ENCODE data around the gene IQSEC2.

IQSEC2 gene

DNA sequence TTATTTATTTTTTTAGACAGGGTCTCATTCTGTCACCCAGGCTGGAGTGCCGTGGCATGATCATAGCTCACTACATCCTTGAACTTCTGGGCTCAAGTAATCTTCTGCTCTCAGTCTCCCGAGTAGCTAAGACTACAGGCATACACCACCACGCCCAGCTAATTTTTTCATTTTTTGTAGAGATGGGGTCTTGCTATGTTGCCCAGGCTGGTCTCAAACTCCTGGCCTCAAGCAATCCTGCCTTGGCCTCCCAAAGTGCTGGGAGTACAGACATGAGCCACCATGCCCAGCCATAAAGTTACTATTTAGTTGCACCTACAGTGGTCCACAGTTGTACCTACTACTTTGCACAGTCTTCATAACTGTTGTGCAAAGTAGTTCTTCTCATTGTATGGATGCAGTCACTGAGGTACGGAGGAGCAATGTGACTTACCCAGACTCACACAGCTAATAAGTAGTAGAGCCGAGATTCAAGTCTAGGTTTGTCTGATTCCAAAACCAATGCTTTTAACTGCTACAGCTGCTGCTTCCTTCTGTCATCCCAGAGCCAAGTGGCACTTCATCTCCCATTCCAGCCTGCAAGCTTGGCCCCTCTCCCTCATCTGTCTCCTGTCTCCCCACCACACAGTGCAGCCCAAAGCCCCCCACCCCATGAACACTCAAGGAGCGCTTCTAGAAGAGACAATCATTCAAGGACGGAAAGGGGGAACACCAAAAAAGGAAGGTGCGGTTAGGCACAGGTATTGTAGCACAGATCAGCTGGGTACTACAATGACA, 24.0 kb upstream of the IQSEC2 start:
- no peak for DNase-seq

DNA sequence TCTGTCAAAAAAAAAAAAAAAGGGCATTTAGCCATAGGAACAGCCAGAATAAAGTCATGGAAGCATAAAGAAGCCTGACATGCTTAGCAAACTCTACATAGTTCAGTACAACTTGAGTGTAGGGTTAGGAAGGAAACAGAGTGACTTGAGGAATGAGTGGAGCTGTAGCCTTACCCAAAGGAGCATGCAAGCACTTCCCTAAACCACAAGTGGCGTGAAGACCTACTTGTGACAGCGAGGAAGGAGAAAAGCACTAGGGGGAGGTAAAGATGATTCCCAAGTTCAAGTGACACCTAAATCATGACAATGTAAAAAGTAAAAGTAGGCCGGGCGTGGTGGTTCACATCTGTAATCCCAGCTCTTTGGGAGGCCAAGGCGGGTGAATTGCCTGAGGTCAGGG, 21.8 kb upstream of the IQSEC2 start:
- no peak for DNase-seq

DNA sequence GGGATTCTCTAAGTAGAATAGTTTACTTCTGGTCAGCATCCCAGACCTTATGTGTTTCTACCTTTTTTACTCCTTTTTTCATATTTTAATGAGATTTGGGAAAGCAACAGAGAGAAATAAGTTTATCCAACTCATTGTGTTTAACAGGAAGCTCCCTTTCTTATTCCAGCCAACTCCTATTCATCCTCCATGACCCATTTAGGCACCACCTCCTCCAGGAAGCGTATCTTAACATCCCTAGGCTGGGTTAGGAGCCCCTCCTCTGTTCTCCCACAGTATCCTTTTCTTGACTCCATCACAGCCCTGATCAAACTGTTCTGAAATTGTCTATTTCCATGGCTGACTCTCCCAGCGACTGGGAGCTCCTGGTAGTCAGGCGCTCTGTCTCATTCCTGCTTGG, 18.8 kb upstream of the IQSEC2 start:
- DNase-seq: no peak

DNA sequence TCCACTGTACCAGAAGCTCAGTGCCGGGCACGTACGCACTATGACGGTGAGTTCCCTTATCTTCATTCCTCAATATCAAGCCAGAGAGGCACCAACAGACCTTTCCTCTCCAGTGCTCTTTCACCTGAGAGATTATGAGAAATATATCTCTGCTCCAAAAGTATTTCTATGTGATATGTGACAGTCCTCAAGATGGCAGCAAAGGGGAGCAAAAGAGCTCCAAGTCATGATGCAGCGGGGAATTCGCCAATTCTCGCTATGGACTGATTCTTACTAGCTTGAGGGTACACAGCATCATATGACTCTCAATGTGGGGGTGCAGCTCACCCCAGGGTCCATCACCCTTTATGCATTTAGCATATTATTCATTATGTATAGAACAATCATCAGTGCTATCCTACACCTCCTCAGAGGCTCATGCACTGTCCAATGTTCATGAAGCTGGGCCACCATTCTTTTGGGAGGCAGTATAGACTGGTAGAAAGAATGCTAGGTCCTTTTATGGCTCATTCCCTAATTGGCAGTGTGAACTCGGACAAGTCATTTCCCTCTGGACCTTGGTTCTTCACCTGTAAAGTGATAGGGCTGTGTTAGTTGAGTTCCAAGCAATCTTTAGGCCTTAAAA, 12.8 kb upstream of the IQSEC2 start:
- no peak for DNase-seq

DNA sequence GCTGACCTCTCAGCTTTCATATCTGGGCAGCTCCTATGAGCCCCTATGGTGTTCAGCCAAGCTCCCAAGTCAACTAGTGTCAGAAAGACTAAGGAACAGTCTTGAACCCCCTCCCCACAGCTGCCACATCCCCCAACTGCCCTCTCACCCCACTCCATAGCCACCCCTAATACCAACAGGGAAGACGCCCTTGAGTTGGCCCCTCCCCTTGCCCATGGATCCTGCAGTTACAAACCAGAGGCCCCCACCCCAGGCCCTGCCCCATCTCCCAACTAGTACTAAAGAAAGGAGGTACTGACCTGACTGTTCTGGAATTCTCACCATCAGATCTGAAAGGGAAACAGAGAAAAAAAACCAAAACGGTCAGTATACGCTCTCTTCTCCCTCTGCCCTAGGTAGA, 10.2 kb upstream of the IQSEC2 start:
- DNase-seq: no peak

DNA sequence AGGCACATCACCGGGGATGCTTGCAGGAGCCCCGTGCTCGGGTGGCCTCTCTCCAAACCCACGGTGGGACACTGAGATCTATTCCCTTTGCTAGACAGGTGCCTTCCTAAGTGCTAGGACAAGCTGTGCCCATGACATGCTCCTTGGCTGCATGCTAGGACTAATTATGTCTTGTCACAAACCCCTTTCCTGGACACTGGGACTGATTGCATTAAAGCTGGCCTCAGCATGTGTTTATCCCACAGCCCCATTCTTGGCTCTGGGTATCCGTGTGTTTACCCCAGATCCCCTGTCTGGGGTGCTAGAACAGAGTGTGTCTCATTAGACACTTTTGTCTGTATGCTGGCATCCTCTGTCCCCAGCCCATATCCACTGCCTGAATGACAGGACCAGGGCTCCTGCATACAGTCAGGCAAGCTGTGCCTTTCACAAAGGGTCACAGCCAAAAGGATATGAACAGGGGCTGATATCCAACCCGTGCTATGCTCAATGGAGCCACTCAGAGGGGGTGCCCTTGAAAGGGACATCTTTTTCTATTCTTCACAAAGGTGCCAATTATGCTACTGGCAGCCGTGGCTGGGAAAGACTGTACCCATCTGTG, 9.2 kb upstream of the IQSEC2 start:
- DNase-seq: no peak

DNA sequence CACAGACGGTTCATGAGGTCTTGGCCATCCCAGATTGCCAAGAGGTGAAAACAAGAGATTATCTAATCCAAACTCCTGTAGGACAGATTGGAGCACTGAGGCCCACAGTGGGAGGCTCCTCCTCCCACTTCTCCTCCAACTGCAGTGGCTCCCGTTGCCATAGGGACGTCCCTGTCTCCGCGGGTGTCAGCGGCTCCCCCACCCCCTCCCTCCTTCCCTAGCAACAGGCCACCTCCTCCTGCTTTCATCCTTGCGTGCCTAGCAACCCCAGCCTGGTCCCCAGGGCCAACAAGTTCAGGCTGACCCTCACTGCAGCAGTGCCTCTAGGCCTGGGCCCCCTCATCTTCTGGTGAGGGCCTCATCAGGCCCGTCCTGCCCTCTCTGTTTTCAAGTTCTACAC, 6.8 kb upstream of the IQSEC2 start:
- DNase-seq: no peak

DNA sequence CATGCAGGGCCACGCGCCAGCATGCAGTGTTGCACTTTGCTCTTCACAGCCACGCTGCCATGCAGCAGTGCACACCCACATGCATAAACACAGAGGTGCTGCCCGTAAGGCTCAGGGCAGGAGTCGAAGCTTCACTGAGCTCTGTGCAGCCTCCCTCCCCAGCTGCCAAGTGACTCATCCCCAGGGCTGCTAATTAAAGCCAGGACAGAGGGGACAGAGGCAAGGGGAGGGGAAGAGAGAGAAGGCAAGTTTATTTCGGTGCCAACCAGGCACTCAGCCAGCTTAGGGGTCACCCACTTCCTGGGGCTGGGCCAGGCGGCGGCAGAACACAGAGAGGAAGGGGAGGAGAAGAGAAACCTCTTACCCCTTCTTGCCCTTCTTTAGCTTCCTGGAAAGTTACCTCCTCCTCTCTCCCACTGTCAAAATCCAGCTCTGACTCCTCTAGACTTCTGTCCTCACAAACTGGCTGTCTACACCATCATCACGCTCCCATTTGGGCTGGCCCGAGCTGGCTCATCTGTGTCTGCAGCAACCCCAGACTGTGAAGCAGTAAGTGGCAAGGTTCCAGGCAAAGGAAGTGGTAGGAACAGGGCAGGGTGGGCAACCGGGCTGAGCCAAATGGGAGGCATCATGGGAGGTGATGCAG, 6.2 kb upstream of the IQSEC2 start:
- no peak for DNase-seq

DNA sequence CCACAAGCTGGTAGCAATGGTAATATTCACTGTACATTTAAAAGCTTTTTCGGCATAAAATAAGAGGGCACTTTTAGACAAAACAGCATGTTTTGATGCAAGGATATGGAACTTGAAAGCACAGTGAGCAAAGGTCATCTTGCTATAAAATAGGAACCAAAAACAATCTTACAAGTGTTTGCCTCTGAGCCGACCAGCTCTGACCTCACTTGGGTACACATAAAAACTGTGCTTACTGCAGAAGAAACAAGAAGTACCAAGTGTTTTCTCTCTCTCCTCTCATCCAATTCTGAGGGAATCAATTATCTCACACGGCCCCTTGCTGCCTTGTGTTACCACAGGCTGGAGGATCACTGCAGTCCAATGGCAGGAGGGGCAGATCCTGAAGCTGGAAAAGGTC, 4.8 kb upstream of the IQSEC2 start:
- DNase-seq: no peak

DNA sequence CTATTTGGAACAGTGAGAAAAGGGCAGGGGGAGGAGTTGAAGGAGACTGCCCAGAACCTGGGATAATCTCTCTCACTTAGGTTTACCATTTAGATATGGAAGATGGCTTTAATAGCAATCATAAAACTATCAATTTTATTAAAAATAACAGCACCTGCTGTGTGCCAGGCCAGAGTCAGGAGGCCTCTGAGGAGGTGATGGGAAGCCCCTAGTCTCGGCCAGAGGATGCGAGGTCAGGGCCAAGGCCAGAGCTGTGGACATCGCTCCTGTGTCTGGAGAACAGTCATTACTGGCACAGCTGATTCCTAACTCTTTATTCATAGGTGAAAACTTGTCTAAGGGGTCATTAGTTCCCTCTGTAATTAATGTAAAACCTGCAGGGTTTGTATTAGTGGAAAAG, 4.2 kb upstream of the IQSEC2 start:
- DNase-seq: no peak

DNA sequence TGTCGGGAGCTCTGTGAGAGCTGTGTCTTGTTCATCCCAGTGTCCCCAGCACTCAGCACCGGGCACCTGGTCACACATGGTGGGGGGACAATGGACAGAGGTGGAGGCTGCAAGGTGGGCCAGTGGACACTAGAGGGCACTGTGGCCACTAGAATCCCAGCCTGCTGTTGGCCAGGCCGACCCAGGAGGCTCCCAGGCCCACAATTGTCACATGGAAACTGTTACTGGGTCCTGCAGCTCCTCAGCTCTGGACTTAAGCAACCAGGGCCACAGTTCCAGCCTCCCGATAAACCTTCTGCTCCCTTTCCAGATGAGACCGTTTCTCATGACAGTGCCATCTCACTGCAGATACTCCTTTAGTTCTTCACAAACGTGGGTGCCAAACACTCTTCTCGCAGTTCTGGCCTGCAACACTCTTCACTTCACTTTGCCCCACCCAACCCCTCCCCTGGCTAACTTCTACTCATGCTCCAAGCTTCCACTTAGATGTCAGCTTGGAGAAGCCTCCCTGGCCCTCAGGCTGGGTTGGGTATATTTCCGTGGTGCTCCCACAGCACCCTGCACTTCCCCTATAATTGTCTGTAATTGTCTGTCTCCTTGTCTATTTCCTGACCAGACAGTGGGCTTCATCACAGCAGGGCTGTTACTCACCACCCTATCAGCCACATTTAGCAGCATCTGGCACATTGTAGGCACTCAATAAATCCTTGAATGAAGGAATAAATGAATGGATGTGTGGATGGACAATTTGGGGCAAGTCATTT, 3.5 kb upstream of the IQSEC2 start:
- no peak for DNase-seq

DNA sequence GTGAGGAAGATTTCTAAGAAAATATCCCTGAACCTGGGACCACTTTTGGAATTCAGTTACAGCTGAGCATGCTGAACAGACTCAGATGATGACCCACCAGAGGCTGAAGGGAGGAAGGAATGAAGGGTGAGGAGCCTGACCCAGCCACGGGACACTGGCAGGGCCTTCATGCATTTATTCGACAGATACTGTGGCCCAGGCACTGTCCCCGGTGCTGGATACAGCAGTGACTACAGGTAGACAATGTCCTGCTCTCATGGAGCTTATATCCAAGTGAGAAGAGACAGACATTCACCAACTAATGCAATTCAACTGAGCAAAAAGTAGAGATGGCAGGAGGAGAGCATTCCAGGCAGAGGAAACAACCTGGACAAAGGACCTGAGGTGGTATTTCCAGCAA, 2.2 kb upstream of the IQSEC2 start:
- DNase-seq: no peak

DNA sequence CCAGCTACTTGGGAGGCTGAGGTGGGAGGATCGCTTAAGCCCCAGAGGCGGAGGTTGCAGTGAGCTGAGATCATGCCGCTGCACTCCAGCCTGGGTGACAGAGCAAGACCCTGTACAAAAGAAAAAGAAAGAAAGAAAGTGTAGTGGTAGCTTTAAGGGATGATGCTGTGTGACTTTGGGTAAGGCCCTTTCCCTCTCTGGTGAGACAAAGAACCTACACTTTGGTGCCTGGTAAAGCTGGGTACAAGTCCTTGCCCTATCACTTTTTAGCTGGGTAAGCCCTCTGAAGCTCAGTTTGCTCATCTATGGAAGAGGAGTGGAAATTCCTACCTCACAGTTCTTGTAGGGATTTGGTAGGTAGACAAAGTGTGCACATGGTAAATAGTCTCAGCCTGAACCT, 1.7 kb upstream of the IQSEC2 start:
- DNase-seq: no peak

DNA sequence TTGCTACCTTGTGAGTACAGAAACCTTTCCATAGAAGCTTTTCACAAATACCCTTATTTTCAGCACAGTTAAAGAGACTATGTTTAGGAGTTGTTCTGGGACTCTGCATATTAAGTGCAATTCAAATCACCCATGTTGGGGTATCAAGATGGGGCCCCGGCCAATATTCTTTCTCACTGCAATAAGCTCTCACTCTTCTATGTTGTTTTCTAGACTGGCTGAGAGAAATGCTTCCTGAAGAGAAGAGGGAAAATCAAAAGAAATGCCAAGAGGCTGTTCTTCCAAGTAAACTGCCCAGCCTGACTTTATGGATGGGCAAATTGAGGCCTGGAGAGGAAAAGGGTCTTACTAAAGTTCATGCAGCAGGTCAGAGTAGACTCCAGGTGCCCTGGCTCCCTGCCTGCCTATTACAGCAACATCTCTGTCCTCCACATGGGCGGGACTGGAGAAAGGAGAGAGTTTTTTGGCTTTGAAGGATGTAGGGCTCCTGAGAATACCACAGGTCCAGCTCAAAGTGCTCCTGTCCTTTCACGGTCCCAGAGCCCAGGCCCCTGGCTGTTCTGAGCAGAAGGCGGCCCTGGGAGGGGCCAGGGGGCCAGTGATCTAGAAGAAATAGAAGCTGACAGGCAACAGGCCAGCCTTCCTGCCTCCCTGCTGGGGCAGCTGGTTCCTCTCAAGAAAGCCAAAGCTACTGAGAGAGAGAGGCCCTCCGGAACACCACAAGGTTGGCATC, 745 bp upstream of the IQSEC2 start:
- DNase-seq: no peak

DNA sequence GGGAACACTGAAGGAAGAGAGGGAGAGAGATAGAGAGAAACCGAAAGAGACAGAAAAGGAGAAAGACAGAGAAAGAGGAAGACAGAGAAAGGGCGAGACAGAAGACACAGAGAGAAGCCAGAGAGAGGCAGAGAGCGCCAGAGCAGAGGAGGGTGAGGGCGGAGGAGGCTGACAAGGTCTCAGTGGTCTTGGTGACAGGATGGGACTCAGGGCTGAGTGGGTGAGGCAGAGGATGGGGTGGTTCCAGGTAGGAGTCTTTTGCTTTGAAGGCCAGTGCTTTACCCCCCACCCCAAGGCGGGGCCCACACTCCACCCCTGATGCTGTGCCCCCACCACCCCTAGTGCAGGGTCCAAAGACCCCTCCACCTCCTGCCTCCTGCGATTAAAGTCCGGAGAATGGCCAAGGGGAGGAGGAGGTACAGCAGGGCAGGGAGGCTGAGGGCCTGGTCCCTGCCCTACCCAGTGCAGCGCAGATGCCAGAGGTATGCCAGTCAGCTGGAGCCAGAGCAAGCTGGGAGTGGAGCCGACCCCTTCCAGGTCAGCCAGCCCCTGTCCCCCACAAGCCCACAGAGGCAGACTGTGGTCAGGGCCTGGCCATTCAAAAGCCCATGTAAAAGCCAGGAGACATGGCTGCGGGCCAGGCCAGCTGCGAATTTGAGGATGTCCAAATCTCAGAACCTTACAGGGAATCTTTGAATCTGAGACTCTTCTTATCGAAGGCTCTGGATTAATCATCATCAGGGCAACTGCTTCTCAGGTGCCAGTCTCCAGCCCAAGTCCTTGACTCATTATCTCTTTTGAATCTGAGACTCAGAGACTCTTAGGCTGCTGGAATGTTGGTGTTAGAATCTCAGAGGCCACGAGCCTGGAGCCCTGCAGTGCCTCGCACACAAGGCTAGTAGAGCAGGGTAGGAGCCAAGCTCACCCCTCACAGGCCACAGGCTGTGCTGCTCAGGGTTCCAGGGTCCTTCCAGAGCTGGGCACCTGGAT, 758 bp downstream of the IQSEC2 start:
- DNase-seq: no peak

DNA sequence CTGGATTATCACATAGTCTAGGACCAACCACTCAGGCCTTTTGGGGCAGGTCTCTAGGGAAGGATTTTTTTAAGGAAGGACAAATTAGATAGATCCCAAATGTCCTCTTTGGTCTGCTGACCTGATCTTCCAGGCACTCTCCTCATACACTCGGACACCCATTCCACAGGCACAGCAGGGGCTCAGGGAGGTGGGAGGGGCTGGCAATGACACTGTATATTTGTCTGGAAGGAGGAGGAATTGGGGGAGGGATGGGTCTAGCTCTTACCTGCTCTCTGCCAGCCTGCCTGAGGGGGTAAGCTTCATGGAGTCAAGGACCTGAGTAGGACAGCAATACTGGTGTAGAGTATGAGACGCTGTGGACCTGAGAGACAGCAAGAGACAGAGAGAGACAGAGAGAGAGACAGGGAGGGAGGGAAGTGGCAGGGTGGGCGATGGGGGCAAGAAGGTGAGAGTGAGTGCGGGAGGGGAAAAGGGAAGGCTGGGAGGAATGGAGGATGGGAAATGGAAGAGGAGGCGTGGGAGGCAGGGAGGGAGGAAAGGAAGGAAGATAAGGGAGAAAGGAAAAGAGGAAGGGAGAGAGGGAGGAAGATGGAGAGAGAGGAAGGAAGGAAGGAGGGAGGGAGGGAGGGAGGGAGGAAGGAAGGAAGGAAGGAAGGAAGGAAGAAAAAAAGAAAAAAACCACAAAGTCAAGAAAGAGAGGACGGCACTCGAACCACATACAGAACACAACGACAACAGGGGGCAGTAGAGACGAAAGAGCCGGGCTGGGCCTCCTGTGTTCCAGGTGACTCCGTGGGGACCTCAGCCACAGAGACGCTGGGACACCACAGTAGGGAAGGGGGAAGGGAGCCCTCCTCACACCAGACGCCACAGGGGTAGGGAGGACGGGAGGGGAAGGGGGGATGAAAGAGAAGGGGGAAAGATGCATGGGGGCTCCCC, 1.8 kb downstream of the IQSEC2 start:
- no peak for DNase-seq

DNA sequence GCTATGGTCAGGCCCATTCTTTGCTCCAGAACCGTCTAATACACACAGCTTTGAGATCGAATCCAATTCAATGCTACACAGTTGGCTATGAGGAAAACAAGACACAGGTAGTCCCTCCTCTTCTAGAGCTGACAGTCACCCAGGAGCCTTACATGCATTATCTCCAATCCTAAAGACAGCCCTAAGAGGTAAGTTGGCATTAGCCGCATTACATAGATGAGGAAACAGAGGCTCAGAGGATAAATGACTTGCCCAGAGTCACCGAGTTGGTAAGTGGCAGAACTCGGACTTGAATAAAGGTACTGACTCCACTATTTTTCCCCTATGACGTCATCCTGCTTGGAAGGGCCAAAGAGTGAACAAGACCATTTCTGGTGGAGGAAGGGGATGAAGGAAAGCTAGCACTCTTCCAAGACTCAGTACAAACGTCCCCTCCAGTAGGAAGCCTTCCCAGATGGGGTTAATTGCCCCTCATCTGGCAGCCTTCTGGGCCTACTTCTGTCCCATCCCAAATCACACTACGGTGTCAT, 8.5 kb downstream of the IQSEC2 start:
- DNase-seq: no peak

DNA sequence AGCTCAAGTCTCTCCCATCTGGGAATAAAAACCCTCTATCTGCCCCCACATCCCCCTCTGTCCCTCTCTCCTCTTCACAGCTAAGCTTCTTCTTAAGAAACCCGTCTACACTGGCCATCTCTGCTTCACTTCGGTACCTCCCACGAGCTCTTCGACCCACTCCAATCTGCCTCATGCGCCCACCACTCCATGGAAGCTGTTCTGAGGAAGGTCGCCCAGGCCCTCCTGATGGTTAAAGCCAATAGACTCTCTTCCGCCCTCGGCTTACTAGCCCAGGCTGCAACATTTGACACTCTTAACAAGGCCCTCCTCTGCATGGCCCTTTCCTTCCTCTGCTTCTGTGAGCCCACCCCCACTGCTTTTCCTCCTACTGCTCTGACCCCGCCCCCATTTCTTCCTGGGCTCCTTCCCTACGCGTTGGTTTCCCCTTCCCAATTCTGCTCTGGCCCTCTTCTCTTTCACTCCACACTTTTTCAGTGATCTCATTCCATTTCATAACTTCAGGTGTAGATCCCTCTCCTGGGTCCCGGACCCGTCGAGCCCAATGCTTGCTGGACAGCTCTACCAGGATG, 11.8 kb downstream of the IQSEC2 start:
- DNase-seq: no peak

DNA sequence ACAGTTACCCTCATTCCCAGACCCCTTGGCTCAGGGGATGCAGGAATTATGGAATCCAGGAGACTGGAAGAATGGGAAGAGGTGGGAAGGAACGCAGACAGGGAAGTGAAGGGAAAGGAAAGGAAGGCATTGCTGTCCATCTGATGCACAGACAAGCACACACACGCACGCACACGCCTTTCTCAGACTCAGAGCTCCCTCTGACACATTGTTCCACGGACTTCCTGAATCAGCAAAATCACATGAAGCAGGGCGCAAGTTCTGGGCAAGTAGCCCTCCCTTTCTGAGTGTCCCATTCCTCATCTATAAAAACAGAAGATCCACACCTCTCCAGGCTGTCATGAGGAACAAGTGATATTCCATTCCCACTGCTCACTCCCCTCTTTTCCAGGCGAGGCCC, 13.2 kb downstream of the IQSEC2 start:
- no peak for DNase-seq

Measured in NCI-H2081 treated with DMSO at 0.1 percent for 48 hours (cell line).